NT2/D1 (cell line): ENCODE results near the gene ADAR.

Experiments
- YY1 ChIP-seq: IDR thresholded peaks from 2 replicates; pipeline ENCODE4 v1.6.1; 2011; ENCODE audit not compliant: insufficient read length, insufficient read depth
- ZNF274 ChIP-seq: IDR thresholded peaks from 2 replicates; pipeline ENCODE4 v1.6.1; 2011; ENCODE audit warnings: mild to moderate bottlenecking, low read depth, low read length

GRCh38 chr1:154635171-154635570, 27.2 kb upstream of the ADAR start:
- TF ChIP-seq YY1 (no peak), ZNF274 (no peak)
